ENCODE results near the gene CELA3B. TPM values are rescaled to one million over a fixed set of nuclear protein-coding genes. Genes with fewer than 3 reads are reported as not detected.

The CELA3B gene, protein sequence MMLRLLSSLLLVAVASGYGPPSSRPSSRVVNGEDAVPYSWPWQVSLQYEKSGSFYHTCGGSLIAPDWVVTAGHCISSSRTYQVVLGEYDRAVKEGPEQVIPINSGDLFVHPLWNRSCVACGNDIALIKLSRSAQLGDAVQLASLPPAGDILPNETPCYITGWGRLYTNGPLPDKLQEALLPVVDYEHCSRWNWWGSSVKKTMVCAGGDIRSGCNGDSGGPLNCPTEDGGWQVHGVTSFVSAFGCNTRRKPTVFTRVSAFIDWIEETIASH
- total RNA-seq, result not detected in 2 replicates

DNA sequence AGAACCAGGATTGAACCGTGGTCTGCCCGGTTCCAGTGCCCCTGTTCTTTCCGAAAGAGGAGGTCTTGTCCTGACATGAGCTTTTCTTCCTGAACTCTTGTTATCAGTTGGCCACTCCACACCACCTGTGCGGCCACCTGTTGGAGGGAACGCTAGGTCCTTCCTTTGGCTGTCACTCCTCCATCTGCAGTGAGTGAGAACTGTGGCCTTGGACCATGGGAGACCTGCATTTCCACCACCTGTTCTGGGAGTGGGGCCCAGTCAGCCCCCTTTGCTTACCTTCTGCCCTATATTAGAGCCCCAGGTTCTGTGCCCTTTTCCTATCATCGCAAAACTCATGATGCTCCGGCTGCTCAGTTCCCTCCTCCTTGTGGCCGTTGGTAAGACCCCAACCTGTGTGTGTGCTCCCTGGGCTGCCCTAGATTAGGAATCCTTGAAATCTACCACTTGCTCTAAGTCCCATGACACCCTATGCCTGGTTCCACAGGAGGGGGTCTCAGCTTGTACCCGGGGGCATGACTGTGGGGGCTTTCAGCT is at the start of gene CELA3B:
TSS of gene CELA3B (plus strand) at position 320 of the 537 bp plus-strand sequence. CDS start at position 338, 18 bp downstream.

DNA sequence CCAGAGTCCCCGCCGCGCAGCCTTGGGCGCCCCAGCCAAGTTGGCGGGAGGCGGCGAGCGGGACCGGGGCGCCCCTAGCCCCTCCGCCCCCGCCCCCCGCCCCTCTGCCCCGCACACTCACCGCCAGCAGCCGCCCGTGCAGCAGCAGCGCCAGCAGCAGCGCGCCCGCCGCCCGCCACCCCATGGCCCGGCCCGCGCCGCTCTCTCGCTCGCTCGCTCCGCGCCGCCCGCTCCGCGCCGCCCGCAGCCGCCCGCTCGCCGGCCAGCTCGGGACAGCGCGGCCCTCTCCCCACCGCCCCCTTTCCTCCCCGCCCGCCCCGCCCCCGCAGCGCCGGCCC is 39.8 kb upstream of the CELA3B start, which contains the start of gene HSPG2:
TSS of gene HSPG2 (minus strand) at position 277 of the 338 bp plus-strand sequence. CDS start at position 184, 93 bp downstream.

DNA sequence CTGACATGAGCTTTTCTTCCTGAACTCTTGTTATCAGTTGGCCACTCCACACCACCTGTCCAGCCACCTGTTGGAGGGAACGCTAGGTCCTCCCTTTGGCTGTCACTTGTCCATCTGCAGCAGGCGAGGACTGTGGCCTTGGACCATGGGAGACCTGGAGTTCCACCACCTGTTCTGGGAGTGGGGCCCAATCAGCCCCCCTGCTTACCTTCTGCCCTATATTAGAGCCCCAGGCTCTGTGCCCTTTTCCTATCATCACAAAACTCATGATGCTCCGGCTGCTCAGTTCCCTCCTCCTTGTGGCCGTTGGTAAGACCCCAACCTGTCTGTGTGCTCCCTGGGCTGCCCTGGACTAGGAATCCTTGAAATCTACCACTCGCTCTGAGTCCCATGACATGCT is 24.6 kb downstream of the CELA3B start, which contains the start of gene CELA3A:
TSS of gene CELA3A (plus strand) at position 249 of the 400 bp plus-strand sequence. CDS start at position 267, 18 bp downstream.

Other genes starting within 250 kb of the CELA3B start
- 36.9 and 43.3 TPM in 2 replicates for gene USP48, start 193.9 kb upstream of the CELA3B start, total RNA-seq
- gene LDLRAD2, start 164.8 kb upstream of the CELA3B start, total RNA-seq, result 0.28 TPM in 1 of 2 replicates, not detected in the other
- gene HSPG2, start 39.7 kb upstream of the CELA3B start, total RNA-seq, result 158 and 164 TPM in 2 replicates
- gene CELA3A, start 24.6 kb downstream of the CELA3B start, total RNA-seq, result not detected in 2 replicates
- 466 and 585 TPM in 2 replicates for gene CDC42, start 75.7 kb downstream of the CELA3B start, total RNA-seq
- gene WNT4, start 166.1 kb downstream of the CELA3B start, total RNA-seq, result under 0.01 TPM in 1 of 2 replicates, not detected in the other

Data from regular cardiac myocyte (primary cell).